Ovary (tissue), 3 donors: ENCODE data around the gene GNAS-AS1.

Experiments
- CTCF ChIP-seq, 3 donors: fragments of 450-650 bp in 2 of 3; fragments of 200-600 bp in 1 of 3; IDR thresholded peaks; one replicate each; pipeline versions ENCODE4 v1.5.1 to v1.8.0; 2016 to 2022; ENCODE audit warnings: antibody characterized with exemption in 3 of 3, mild to moderate bottlenecking in 1 of 3
- POLR2A ChIP-seq: fragments of 450-650 bp; IDR thresholded peaks from one replicate; pipeline ENCODE4 v1.6.1; 2017; ENCODE audit warnings: antibody characterized with exemption, mild to moderate bottlenecking, moderate library complexity
- donor health status: DM: no; HTN: no; CAD: no.

DNA sequence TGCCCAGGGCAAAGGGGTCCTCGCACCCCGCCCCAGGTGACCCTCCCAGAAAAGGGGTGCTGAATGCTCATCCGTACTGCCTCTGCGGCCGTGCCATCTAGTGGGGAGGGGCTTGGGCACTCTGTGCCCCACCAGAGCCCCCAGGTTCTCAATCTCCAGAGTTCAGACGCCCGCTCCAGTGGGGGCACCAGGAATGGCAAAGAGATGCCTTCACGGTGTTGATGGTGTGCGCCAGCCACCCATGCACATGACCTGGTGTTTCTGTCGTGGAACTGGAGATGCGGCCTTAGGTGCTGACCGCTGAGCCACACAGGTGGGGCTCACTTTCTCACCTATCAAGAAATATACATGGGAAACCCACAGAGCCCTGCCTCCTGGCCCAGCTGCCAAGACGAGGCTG lies 30.8 kb downstream of the GNAS-AS1 start:
- TF ChIP-seq CTCF (IDR thresholded peaks at IDR 0.05) (no peak), POLR2A (no peak)
